ENCODE measurements around the gene DNAH2.

DNA sequence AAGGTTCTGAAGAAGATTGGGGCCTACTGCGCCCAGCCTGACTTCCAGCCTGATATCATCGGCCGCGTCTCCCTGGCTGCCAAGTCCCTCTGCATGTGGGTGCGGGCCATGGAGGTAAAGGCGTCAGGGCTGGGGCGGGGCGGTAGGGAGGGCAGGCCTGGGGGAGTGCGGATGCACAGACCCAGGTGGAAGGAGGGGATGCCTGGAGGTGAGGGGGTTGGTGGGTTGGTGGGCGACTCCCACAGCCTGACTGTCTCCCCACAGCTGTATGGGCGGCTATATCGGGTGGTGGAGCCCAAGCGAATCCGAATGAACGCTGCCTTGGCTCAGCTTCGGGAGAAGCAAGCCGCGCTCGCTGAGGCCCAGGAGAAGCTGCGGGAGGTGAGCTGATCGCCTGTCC, 89.7 kb downstream of the DNAH2 start:
- TF ChIP-seq, protein P1, sequence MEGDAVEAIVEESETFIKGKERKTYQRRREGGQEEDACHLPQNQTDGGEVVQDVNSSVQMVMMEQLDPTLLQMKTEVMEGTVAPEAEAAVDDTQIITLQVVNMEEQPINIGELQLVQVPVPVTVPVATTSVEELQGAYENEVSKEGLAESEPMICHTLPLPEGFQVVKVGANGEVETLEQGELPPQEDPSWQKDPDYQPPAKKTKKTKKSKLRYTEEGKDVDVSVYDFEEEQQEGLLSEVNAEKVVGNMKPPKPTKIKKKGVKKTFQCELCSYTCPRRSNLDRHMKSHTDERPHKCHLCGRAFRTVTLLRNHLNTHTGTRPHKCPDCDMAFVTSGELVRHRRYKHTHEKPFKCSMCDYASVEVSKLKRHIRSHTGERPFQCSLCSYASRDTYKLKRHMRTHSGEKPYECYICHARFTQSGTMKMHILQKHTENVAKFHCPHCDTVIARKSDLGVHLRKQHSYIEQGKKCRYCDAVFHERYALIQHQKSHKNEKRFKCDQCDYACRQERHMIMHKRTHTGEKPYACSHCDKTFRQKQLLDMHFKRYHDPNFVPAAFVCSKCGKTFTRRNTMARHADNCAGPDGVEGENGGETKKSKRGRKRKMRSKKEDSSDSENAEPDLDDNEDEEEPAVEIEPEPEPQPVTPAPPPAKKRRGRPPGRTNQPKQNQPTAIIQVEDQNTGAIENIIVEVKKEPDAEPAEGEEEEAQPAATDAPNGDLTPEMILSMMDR (IDR thresholded peaks at IDR 0.05; ENCODE audit: low read length), result no peak
- TF ChIP-seq EZH2phosphoT487 (IDR thresholded peaks at IDR 0.05; ENCODE audit: low read length), result no peak

Measured in MM.1S (cell line).